ENCODE data around the gene TMX4.
"Not testable (repeated sequence)": the region's sequence is repeated elsewhere in the genome, so short reads cannot be mapped to it uniquely, and the experiment has no call there.

The TMX4 gene, protein sequence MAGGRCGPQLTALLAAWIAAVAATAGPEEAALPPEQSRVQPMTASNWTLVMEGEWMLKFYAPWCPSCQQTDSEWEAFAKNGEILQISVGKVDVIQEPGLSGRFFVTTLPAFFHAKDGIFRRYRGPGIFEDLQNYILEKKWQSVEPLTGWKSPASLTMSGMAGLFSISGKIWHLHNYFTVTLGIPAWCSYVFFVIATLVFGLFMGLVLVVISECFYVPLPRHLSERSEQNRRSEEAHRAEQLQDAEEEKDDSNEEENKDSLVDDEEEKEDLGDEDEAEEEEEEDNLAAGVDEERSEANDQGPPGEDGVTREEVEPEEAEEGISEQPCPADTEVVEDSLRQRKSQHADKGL

DNA sequence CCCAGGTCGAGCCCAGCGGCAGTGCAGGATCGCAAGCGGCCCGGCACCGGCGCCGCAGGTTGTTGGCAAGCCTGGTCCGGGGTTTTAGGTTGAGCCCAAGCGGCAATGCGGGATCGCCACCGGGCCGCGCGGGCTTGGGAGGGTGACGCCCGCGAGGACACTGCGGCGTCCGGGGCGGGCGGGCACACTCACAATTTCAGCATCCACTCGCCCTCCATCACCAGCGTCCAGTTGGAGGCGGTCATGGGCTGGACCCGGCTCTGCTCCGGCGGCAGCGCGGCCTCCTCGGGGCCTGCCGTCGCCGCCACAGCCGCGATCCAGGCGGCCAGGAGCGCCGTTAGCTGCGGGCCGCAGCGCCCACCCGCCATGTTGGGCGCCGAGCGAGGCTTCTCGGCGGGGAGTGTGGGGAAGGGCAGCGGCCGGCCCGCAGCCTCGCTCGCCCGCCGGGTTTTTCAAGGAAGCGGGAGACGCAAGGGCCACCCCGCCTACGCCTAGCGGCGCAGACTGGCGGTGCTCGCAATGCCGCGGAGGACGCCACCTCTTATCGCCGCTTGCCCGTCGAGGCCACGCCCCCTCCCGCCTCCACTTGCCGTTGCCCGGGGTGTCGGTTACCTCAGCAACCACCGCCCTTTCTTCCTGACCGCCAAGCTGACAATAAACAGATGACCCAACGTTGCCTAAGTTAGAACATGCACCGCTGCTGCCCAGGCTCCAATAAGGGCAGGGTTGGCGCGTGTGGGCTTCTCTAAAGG lies at the start of gene TMX4:
Gene TMX4 (minus strand): TSS at position 516 of the 752 bp plus-strand sequence. CDS start 148 bp downstream, at position 368.
- peak; percentile 91 for DNase-seq (ENCODE audit: low spot score)

DNA sequence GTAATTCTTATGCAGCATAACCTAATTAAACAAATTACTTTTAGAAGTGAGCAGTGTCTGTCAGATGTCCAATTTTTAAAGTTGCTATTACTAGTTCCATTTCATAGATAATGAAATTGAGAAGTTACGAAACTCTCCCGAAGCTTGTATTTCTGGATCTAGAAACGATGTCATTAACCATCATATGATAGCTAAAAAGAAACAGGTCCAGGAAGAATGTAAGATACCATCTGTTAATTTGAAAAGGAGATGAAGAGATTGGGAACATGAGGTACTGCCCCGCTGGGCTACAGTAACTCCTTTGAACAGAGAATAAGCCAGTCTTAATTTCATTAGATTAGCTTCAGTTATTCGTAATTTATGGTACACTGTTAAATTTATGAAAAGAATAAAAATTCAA lies 47.5 kb upstream of the TMX4 start:
- DNase-seq (ENCODE audit: low spot score): no peak

DNA sequence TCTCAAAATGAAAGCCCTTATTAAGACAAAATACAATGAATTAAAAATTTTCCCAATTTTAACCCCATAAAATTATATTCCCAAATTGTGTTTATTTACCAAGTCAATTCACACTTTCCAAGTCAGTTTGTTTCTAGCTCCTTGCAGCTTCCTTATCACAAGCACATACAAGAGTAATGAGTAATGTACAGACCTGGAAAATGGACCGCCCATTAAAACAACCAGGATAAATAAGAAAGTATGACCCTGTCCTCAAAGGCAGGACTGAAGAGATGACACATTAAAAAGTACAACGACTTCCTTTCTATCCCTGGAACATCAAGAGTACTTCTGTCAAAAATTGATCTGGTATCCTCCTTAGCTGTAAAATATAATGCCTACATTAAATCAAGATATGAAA lies 47.1 kb upstream of the TMX4 start:
- no peak for DNase-seq (ENCODE audit: low spot score)

DNA sequence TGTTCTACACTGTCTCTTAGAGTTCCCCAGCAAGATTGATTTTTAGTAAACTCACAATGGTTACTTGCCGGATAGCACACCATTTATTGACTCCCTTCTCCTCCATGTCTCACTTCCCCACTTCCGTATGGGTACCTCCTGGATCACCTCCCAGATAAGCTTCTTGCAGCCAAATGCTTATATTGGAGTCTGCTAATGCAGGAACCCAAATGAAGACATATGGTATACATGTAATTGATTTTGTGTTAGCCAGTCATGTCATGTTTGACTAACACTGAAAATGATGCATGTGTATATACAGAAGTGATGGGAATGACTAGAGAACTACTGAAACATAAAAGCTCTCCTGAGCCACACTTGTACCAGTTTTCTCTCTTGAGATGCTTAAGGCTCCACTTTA lies 46.1 kb upstream of the TMX4 start:
- no peak for DNase-seq (ENCODE audit: low spot score)

DNA sequence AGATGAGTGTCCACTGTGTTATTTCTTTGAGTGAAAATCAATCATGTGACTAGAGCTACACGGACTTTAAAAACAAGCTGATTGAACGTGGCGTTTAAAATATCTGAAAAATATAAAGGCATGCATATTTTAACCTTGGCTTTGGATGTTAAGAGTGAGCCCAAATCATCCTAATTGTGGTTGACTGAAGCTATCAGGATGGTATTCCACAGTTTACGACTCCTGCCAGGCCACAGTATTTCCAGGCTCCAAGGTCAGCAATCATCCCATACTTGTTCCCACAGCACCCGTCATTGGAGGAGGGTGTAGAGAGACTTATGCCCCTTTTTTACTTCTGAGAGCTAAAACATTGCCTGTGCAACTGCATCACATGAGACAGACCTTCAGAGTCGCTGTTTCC lies 43.2 kb upstream of the TMX4 start:
- no peak for DNase-seq (ENCODE audit: low spot score)

DNA sequence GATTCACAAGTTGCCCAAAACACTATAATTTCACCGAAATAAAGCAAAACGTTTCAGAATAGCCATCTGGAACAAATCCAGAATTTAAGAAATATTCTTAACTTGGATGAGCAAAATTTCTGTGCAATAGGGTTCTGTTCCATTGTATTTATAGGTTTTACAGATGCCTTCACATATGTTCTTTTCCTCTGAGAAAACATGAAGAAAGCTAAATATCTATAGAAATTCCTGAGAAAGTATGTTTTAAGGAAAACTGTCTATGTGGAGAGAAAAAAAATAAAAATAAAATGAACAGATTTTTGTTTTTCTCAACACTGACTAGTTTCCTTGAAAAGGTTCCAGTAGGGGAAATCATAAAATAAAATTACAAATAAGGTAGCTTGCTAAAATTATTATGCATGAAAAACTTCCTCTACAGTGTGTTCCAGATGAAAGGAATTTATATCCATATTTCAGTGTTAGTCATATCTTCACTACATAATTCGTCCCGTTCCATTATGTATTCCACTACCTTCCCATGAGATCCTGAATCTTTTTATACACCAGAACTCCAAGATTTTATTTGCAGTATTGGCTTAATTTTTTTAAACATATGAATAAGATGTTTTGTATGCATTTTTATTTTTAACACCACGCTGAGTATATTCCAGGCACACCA lies 42.4 kb upstream of the TMX4 start:
- no peak for DNase-seq (ENCODE audit: low spot score)

DNA sequence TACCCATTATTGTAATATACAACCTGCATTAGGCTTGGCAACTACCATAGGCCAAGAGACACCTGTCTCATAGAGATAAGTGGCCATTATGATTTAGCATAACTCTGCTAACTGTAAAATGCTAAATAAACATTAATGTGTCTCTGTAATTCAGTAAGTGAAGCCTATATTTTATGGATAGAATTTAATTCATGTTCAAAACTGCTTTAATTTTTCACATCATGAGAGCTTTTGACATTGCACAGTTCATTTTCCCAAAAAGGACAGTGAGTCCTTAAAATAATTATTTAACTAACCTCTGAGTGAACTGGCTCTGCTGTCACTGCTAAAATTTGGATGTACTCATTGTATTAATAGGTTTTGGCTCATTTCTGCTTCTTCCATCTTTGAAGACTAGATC lies 41.4 kb upstream of the TMX4 start:
- DNase-seq (ENCODE audit: low spot score): no peak

DNA sequence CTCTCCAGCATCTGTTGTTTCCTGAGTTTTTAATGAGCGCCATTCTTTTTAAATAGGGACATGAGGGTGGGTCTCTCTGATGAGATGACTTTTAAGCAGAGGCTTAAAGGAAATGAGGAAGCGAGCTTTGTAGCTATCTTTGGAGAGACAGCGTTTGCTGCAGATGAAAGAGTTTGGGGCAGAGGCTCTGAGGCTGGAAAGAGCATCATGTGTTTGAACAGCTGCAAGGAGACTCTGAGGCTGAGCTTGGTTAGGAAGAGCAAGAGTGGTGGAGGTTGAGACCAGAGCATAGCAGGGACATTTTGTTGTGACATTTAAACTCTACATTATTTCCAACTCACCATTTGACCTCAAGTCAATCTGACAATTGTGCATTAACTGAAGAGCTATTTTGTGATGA lies 38.3 kb upstream of the TMX4 start:
- DNase-seq (ENCODE audit: low spot score): no peak

DNA sequence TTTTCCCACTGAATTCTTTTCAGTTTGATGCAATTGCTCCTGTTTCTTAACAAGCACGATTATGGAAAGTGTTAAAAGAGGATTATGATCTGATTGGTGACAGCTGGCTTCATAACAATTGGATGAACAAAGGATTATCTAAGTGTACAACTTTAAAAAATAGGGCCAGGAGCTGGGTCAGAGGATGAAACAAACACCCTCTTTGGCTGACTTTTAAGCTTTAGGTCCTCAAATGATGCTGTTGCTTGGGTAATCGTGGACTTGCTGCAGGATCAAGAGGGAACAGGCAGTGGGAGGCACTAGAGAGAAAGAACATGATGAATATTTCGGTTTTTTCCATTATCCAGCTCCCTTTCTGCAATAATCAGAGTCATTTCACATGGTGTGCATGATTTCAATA lies 35.5 kb upstream of the TMX4 start:
- DNase-seq (ENCODE audit: low spot score): no peak

DNA sequence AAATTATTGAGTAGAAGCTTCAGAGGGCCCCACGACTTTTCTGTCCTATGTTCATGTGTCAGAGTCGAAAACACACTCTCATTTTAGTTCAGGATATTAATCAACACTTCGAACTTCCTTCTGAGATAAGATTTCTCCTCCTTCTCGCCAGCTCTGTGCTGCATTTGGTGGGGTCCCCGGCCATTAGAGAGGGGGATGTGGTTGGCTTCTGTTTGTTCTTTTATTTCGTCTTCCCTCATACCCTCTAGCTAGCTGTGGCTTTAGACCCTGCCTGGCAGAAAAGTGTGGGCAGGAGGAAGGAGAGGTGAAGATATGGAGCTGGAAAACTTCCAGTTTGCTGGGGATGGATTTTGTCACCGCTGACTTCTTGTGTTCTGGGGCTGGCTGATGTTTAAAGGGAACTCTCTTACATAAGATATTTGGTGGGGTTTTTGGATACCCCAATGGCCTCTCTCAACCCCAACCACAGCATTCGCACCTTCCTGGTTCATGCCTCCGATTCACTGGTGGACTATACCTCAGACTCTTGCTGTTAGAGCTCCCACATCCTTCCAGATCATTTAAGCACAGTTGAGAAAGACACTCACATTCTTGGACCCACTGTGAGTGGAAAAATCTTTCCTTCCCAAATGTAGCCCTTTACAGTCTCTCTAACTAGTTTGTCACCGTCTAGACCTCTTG lies 30.7 kb upstream of the TMX4 start:
- DNase-seq (ENCODE audit: low spot score): no peak

DNA sequence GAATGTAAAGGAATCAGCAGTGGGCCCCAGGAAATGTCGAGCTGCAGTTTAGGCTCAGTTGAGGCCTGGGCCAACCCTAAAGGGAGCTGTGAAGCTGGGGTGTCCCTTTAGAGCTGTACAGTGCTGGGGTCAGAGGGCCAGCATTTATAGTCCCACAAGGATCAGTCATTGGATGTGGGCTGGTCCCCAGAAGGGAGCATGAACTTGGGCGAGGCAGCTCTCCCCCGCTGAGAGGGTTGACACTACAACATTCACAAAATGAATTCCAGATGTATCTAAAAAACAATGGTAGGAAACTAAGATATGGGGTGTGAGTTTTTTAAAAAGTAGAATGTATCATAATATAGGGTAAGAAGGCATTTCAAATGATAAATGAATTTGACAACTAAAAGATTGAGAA lies 29.7 kb upstream of the TMX4 start:
- no peak for DNase-seq (ENCODE audit: low spot score)

DNA sequence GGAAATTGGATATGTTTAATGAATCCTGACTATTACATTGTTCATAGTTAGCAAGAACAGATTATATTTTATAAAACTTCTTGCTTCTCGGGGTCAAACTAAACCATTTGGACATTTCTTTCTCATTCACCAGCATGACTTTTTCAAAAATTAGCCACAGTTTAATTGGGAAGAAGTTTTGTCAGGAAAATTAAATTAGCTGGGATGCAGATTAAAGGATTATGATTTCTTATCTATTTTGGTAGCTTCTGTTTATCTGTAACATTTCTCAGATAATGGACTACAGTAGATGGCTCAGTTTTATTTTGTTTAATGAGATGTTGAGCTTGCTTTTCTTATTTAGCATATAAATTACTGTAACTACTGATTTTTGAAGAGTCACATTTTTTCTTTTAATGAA lies 26.4 kb upstream of the TMX4 start:
- no peak for DNase-seq (ENCODE audit: low spot score)

DNA sequence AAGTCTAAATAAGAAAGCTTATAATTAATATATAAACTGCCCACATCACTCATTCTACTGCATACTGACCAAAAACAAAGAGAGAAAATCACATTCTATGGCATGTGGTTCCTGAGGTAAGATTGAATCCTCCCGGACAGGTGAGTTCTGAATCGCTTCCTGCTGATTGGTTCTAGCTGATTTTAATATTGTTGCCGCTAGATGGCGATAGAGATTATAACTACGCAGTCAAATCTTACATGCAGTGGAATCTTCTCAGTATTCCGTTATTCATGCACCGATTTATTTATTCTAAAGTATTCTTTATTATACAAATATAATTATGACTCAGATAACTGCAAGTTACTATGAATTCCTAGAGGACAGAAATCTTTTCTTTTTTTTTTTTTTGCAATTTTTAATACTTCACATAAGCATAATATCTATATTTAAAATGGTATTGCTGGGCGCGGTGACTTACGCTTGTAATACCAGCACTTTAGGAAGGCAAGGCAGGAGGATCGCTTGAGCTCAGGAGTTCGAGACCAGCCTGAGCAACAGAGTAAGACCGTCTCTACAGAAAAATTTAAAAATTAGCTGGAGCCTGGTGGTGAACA lies 24.2 kb upstream of the TMX4 start:
- DNase-seq (ENCODE audit: low spot score): peak; percentile 69

DNA sequence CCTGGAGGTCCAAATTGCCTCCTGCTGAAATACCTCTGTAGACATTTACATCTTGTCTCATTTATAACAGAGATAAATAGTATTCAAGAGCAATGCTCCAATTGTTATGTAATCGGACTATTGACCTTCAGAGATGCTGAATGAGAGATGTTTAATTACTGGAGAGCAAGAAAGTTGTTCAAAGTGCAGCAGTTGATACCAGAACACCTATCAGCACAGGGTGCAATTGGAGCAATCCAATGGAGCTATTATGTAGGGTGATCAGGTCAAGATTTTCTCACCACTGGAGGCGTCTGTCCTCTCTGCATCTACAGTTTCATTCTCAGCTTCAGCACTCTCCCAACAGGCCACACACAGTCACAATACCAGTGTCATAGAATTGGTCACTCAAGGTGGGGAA lies 19.5 kb upstream of the TMX4 start:
- no peak for DNase-seq (ENCODE audit: low spot score)

DNA sequence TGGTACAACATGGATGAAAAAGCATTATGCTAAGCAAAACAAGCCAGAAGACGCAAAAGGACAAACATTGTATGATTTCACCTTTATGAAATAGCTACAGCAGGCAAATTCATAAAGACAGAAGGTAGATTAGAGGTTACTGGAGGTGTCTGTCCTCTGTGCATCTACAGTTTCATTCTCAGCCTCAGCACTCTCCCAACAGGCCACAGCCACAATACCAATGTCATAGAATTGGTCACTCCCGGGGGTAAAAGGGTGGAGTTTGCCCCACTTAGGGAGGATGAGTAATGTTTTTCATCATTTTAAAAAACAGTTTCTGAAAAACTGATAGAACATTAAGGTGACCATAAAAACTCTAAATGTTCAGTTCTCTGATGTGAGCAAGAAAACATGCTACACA lies 17.2 kb upstream of the TMX4 start:
- no peak for DNase-seq (ENCODE audit: low spot score)

DNA sequence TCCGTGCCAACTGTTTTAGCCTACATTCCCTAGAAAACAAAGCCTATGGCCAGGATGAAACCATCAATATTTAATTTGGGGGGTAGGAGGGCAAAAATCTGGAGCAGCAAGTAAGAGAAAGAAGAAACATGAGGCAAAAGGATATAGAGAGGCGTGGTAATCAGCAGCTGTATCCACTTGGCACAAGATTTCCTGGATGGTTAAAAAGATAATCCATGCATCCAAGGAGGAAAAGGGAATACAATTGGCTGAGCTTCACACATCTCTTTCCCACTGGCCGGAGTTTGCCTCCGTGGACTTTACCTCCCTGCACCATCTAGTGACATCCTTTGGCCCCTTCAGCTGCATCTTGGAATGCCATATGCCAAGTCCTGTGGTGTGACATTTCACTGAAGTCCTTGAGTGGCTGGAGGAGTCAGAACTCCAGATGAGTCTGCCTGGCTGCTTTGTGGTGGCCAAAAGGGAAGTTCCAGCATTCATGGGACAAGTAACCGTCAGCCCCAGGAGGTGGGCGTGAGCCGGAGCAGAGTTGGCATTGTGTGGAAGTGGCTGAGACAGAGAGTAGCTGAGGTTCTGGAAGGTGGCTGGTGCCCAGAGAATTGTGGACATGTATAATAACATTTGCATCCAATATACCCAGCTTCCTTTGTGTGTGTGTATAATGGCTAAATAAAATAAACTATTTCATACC lies 13.7 kb upstream of the TMX4 start:
- DNase-seq (ENCODE audit: low spot score): no peak

DNA sequence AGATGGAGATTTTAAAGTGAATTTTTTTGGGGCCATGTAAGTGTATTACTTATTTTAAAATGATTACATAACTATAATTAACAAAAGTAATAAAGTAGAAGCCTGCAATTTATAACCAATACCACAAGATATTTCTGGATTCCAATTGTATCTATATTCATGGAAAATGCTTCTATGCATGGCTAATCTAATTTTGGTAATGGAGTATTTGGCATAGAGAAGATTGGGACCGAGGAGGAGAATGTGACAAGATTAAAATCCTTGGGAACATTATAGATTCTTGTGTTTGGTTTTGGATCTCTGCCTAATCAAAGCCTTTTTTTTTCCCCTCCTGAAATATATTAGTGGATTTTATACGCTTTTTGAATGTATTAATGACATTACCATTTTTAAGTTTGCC lies 12.9 kb upstream of the TMX4 start:
- DNase-seq (ENCODE audit: low spot score): no peak

DNA sequence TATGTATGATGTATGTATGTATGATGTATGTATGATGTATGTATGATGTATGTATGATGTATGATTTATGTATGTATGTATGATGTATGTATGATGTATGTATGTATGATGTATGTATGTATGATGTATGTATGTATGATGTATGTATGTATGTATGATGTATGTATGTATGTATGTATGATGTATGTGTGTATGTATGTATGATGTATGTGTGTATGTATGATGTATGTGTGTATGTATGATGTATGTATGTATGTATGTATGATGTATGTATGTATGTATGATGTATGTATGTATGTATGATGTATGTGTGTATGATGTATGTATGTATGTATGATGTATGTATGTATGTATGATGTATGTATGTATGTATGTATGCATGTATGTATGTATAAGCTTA lies 12.0 kb upstream of the TMX4 start:
- DNase-seq (ENCODE audit: low spot score): not testable (repeated sequence)

DNA sequence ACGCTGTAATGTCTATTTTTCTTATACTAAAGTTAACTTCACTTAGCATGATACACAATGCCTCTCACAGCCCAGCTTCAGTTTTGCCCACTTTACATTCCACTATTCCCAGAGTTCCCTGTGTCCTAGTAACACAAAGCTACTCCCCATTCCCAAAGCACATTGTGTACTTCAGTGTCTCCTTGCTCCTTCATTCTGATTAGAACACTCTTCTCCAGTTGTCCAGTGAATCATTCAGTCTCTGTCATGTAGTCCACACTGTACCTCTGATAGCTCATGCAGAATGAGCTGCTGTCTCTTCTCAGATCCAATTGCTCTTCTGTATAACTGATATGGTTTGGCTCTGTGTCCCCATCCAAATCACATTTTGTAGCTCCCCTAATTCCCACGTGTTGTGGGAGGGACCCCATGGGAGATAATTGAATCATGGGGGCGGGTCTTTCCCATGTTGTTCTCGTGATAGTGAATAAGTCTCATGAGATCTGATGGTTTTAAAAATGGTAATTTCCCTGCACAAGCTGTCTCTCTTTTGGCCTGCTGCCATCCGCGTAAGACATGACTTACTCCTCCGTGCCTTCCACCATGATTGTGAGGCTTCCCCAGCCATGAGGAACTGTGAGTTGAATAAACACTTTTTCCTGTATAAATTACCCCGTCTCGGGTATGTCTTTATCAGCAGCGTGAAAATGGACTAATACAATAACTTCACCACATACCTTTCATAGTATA lies 2.1 kb upstream of the TMX4 start:
- no peak for DNase-seq (ENCODE audit: low spot score)

DNA sequence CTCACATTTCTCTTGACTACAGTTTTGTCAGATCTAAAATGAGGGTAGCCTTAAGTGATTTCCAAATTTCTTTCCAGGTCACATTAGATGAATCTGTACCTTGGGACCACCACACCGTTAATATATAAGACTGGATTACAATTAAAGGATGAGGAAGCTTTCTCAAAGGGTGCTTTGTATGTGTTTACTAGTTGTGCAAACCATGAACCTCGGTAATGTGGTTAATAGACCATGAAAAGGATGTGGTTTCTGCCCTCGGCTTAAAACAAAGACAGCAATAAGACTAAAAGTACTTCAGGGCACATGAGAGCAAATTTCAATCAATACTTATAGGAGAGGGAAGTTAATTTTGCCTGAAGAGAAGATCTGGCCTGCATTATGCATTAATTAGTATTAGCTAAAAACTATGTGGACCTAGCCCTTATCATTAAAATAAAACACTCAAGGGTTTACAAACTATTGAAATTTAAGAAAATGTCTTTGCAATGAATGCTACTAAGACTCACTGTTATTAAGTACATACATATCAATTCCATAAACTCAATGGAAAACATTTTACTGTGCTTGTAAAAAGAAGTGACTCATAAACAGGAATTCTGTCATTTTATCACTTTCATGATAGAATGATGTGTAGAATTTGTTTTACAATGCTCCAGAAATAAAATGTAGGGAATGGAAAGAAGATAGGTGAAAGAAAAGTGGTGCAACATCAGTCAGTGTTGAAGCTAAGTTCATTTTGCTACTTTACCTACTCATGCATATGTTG lies 936 bp upstream of the TMX4 start:
- DNase-seq (ENCODE audit: low spot score): no peak

DNA sequence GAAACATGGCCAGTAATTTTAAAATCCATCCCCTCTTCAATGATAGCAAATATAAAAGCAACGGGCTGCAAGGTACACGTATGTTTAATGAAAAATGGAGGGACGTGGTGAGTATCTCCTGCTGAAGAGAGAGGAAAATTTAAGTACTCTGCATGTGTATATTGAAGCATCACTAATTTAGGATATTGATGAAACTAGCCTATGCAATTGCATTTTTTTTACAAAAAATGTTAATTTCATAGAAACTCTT lies 362 bp upstream of the TMX4 start:
- DNase-seq (ENCODE audit: low spot score): no peak
